ENCODE data around the gene TTC24.

The TTC24 gene

DNA sequence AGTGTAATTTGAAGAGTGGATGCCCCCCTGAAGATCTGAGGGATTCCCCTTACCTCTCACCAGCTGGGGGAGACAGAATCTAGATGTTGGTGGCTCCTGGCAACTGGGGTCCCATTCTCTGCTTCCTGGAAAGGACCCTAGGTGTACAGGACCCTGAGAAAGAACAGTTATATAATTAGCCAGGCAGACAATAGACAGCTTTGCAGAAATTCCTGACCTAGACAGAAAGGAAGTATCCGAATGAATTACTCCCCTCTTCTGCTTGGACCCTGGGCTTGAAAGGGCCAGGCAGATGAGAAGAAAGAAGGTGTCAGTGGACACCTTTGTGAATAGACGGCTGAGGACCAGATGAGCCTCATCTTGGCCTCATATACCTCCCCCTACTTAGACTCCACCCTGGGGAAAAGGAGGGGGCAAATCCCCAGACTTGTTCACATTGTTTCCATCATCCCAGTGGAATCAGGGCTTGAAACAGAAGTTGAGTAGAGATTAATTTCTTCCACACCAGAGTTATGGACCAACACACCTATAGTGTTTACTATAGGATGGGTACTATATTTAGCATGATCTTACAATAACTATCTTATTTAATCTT is 5.4 kb upstream of the TTC24 start:
- ChIA-PET CTCF (no interaction called here), POLR2A (interaction anchor here (1.5 to 1.7 kb wide), 2 partner anchors 18 to 20 kb away, joined by 3 read pairs; partner anchors contain the start of gene NAXE)
- TF ChIP-seq CTBP1 (IDR thresholded peaks at IDR 0.05; ENCODE audit: borderline replicate concordance), result no peak
- TF ChIP-seq ZNF384 (IDR thresholded peaks at IDR 0.05), result no peak
- TF ChIP-seq TARDBP (IDR thresholded peaks at IDR 0.05), result no peak
- TF ChIP-seq ARNT (IDR thresholded peaks at IDR 0.05), result no peak
- TF ChIP-seq ELF4 (IDR thresholded peaks at IDR 0.05), result no peak
- no peak for TF ChIP-seq SP1 (IDR thresholded peaks at IDR 0.05)
- TF ChIP-seq FOXA1 (IDR thresholded peaks at IDR 0.05), result no peak
- no peak for TF ChIP-seq NFRKB (IDR thresholded peaks at IDR 0.05)
- TF ChIP-seq SUZ12 (IDR thresholded peaks at IDR 0.05), result no peak
- no peak for DNase-seq (ENCODE audit: extremely low spot score)

DNA sequence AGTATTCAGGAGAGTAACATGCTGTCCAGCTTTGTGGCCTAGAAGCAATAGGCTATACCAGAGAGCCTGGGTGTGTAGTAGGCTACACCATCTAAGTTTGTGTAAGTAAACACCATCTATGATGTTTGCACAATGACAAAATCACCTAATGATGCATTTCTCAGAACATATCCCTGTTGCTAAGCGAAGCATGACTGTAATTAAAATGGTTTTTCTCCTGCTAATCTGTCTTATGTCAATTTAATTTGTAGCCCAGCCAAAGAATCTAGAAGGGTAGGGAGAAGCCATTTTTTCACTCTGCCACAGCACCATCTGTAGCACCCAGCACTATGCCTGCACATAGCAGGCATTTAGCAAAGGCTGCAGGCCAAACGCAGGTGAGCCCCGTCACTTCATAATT is 2.0 kb upstream of the TTC24 start:
- DNase-seq (ENCODE audit: extremely low spot score), result no peak
- ChIA-PET POLR2A (interaction anchor here (1.4 kb wide), 1 partner anchor 151 kb away, joined by 3 read pairs; the partner anchor contains the start of genes ISG20L2 and METTL25B), CTCF (interaction anchor here (0.6 to 1.2 kb wide), 2 partner anchors 9 to 49 kb away, joined by 3 to 4 read pairs; no protein-coding TSS in a partner anchor)
- no peak for TF ChIP-seq FOXK2 (IDR thresholded peaks at IDR 0.05)
- TF ChIP-seq L3MBTL2 (conservative IDR thresholded peaks at IDR 0.05), result no peak
- TF ChIP-seq NFRKB (IDR thresholded peaks at IDR 0.05), result no peak
- no peak for TF ChIP-seq SUZ12 (IDR thresholded peaks at IDR 0.05)
- TF ChIP-seq, protein P1, sequence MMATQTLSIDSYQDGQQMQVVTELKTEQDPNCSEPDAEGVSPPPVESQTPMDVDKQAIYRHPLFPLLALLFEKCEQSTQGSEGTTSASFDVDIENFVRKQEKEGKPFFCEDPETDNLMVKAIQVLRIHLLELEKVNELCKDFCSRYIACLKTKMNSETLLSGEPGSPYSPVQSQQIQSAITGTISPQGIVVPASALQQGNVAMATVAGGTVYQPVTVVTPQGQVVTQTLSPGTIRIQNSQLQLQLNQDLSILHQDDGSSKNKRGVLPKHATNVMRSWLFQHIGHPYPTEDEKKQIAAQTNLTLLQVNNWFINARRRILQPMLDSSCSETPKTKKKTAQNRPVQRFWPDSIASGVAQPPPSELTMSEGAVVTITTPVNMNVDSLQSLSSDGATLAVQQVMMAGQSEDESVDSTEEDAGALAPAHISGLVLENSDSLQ (IDR thresholded peaks at IDR 0.05), result no peak
- TF ChIP-seq HDGF (IDR thresholded peaks at IDR 0.05; ENCODE audit: borderline replicate concordance), result no peak
- TF ChIP-seq BHLHE40 (IDR thresholded peaks at IDR 0.05; ENCODE audit: borderline replicate concordance), result no peak
- no peak for TF ChIP-seq ZNF384 (IDR thresholded peaks at IDR 0.05)
- TF ChIP-seq ARNT (IDR thresholded peaks at IDR 0.05), result no peak
- TF ChIP-seq CTBP1 (IDR thresholded peaks at IDR 0.05; ENCODE audit: borderline replicate concordance), result no peak
- TF ChIP-seq TARDBP (IDR thresholded peaks at IDR 0.05), result no peak
- TF ChIP-seq ELF4 (IDR thresholded peaks at IDR 0.05), result no peak
- TF ChIP-seq LEF1 (IDR thresholded peaks at IDR 0.05; ENCODE audit: borderline replicate concordance), result no peak
- no peak for TF ChIP-seq FOXM1 (IDR thresholded peaks at IDR 0.05; ENCODE audit: borderline replicate concordance)
- TF ChIP-seq FOXA1 (IDR thresholded peaks at IDR 0.05), result no peak
- no peak for TF ChIP-seq SP1 (IDR thresholded peaks at IDR 0.05)

DNA sequence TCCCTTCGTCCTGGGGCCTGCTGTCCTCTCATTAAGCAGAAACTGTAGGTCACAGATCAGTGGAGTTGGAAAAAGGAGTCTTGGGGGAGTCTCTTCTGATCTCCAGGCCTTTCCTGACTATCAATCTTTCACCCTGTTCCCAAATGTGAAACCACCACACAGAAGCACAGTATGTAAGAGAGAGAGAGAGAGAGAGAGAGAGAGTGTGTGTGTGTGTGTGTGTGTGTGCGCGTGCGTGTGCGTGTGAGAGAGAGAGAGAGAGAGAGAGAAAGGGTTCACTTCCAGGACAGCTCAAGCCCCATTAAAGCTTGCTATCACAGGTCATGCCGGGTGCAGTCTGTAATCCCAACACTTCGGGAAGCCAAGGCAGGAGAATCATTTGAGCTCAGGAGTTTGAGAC is 1.5 kb upstream of the TTC24 start:
- ChIA-PET POLR2A (interaction anchor here (1.0 to 1.4 kb wide), 3 partner anchors 14 to 150 kb away, joined by 3 to 4 read pairs (median 3); partner anchors contain the start of genes ISG20L2, METTL25B and NAXE), CTCF (interaction anchor here (0.6 to 1.2 kb wide), 2 partner anchors 9 to 49 kb away, joined by 3 to 4 read pairs; no protein-coding TSS in a partner anchor)
- DNase-seq (ENCODE audit: extremely low spot score), result no peak
- no peak for TF ChIP-seq NFRKB (IDR thresholded peaks at IDR 0.05)

DNA sequence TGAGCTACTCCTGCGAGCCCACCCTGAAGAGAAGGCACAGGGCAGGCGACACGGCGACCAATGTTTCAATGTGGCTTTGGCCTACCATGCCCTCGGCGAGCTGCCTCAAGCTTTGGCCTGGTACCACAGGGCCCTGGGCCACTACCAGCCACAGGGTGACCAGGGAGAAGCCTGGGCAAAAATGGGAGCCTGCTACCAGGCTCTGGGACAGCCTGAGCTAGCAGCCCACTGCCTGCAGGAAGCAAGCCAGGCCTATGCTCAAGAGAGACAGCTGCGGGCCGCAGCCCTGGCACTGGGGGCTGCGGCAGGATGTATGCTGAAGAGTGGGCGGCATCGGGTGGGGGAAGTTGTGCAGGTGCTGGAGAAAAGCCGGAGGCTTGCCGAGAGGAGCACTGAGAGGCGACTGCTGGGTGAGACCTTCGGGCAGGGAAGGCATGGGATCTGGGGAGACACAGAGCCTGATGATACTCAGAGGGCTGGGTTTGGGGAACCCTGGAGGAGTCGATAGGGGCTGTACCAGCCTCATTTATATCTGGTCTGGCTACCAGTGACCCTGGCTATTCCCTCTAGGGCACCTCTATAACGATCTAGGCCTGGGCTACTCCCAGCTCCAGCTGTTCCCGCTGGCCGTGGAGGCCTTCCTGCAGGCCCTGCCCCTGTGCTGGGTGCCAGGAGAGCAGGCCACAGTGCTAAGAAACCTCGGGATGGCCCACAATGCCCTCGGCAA is 2.3 kb downstream of the TTC24 start:
- TF ChIP-seq HDGF (IDR thresholded peaks at IDR 0.05; ENCODE audit: borderline replicate concordance) (no peak), CTBP1 (IDR thresholded peaks at IDR 0.05; ENCODE audit: borderline replicate concordance) (no peak), SP1 (IDR thresholded peaks at IDR 0.05) (no peak), ELF4 (IDR thresholded peaks at IDR 0.05) (no peak), L3MBTL2 (conservative IDR thresholded peaks at IDR 0.05) (no peak), TARDBP (IDR thresholded peaks at IDR 0.05) (no peak), FOXA1 (IDR thresholded peaks at IDR 0.05) (no peak), ZNF384 (IDR thresholded peaks at IDR 0.05) (no peak), FOXK2 (IDR thresholded peaks at IDR 0.05) (no peak), ARNT (IDR thresholded peaks at IDR 0.05) (no peak), SUZ12 (IDR thresholded peaks at IDR 0.05) (no peak), BHLHE40 (IDR thresholded peaks at IDR 0.05; ENCODE audit: borderline replicate concordance) (no peak), FOXM1 (IDR thresholded peaks at IDR 0.05; ENCODE audit: borderline replicate concordance) (no peak), NFRKB (IDR thresholded peaks at IDR 0.05) (no peak), LEF1 (IDR thresholded peaks at IDR 0.05; ENCODE audit: borderline replicate concordance) (no peak)
- TF ChIP-seq, protein P1 (IDR thresholded peaks at IDR 0.05), result no peak
- POLR2A ChIA-PET, result interaction anchor here (1.0 to 3.7 kb wide), 4 partner anchors 10 to 124 kb away, joined by 3 to 23 read pairs (median 3); partner anchors contain the start of gene NAXE
- CTCF ChIA-PET, result interaction anchor here (0.8 kb wide), 2 partner anchors 34 to 57 kb away, joined by 3 read pairs; no protein-coding TSS in a partner anchor
- no peak for DNase-seq (ENCODE audit: extremely low spot score)

DNA sequence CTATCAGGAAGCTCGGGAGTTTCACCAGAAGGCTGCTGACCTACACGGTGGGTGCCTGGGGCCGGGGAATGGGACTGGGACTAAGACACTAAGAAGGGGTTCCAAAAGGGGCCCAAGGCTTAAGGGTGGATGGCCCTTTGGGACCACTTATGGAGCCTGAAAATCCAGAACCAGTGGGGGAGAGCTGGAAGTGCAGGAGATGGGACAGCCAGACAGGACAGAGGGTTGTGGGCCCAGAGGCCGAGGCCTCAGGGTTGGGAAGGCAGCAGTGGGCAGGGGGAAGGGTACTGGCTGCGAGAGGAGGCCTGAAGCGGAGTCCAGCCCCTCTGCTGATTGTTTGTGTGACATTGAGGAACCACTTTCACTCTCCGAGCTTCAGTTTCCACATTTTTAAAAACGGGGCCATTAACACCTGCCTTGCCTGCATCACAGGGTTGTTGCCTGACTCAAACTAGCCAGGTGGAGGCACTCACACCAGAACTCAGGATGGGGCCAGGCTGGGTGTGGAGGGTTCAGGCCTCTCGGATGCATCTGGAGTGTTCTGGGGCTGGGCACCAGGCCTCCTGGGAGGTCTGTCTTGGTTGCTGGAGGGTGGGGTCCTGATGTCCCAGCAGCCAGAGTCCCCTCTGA is 3.0 kb downstream of the TTC24 start:
- ChIA-PET POLR2A (interaction anchor here (1.0 to 3.7 kb wide), 2 partner anchors 9 to 12 kb away, joined by 3 to 23 read pairs; partner anchors contain the start of gene NAXE), CTCF (interaction anchor here (0.5 to 0.8 kb wide), 2 partner anchors 29 to 33 kb away, joined by 3 read pairs; no protein-coding TSS in a partner anchor)
- no peak for DNase-seq (ENCODE audit: extremely low spot score)
- TF ChIP-seq HDGF (IDR thresholded peaks at IDR 0.05; ENCODE audit: borderline replicate concordance), result no peak
- TF ChIP-seq BHLHE40 (IDR thresholded peaks at IDR 0.05; ENCODE audit: borderline replicate concordance), result no peak
- no peak for TF ChIP-seq FOXK2 (IDR thresholded peaks at IDR 0.05)
- TF ChIP-seq ELF4 (IDR thresholded peaks at IDR 0.05), result no peak
- no peak for TF ChIP-seq SP1 (IDR thresholded peaks at IDR 0.05)
- no peak for TF ChIP-seq CTBP1 (IDR thresholded peaks at IDR 0.05; ENCODE audit: borderline replicate concordance)
- no peak for TF ChIP-seq FOXA1 (IDR thresholded peaks at IDR 0.05)
- TF ChIP-seq ARNT (IDR thresholded peaks at IDR 0.05), result no peak
- no peak for TF ChIP-seq L3MBTL2 (conservative IDR thresholded peaks at IDR 0.05)

All from HEK293T (cell line).